Right atrium auricular region (tissue), 2 donors: ENCODE results near the gene COMP. TPM values are rescaled to one million over a fixed set of nuclear protein-coding genes. Genes with fewer than 3 reads are reported as not detected.
A peak's percentile ranks its signal among the peaks of the same experiment; 100 is the strongest.

Source experiments
- DNase-seq: peaks from one replicate; pipeline ENCODE4 v3.0.0-alpha.2; 2019; ENCODE audit warnings: low spot score
- H3K27ac ChIP-seq, 2 donors: fragments of 200-600 bp; sonication (generic); 1 replicate in 1 of 2; 2 replicates in 1 of 2; pipeline ENCODE4 v1.5.1; 2016 to 2019
- H3K27me3 ChIP-seq, 2 donors: fragments of 200-600 bp; sonication (generic); one replicate each; pipeline versions ENCODE4 v1.5.1 to v1.6.0; 2017 to 2019
- H3K36me3 ChIP-seq: fragments of 200-600 bp; sonication (generic); one replicate; pipeline ENCODE4 v1.5.1; 2016
- H3K4me1 ChIP-seq, 2 donors: fragments of 200-600 bp; sonication (generic); one replicate each; pipeline versions ENCODE4 v1.5.1 to v1.6.0; 2017 to 2019
- H3K4me3 ChIP-seq, 2 donors: fragments of 200-600 bp; sonication (generic); 1 replicate in 1 of 2; 2 replicates in 1 of 2; pipeline ENCODE4 v1.5.1; 2017 to 2019; ENCODE audit warnings: mild to moderate bottlenecking in 1 of 2, moderate library complexity in 1 of 2
- H3K9me3 ChIP-seq, 2 donors: fragments of 200-600 bp; sonication (generic); one replicate each; pipeline ENCODE4 v1.5.1; 2019
- total RNA-seq, 2 donors: library from RNA; depleted of rRNA; stranded (reverse); fragments of >200 nt; gene quantifications; one replicate each; pipeline ENCODE4 v1.1.0, GENCODE V29; 2016
- TF ChIP-seq, protein P1 (sequence below), 2 donors: fragments of 200-600 bp; sonication (generic); IDR thresholded peaks; one replicate each; pipeline ENCODE4 v1.5.1; 2019; ENCODE audit warnings: antibody characterized with exemption in 2 of 2

Gene COMP
- total RNA-seq, 2 donors from 2014 or later = 7.8 to 12.5 TPM

DNA sequence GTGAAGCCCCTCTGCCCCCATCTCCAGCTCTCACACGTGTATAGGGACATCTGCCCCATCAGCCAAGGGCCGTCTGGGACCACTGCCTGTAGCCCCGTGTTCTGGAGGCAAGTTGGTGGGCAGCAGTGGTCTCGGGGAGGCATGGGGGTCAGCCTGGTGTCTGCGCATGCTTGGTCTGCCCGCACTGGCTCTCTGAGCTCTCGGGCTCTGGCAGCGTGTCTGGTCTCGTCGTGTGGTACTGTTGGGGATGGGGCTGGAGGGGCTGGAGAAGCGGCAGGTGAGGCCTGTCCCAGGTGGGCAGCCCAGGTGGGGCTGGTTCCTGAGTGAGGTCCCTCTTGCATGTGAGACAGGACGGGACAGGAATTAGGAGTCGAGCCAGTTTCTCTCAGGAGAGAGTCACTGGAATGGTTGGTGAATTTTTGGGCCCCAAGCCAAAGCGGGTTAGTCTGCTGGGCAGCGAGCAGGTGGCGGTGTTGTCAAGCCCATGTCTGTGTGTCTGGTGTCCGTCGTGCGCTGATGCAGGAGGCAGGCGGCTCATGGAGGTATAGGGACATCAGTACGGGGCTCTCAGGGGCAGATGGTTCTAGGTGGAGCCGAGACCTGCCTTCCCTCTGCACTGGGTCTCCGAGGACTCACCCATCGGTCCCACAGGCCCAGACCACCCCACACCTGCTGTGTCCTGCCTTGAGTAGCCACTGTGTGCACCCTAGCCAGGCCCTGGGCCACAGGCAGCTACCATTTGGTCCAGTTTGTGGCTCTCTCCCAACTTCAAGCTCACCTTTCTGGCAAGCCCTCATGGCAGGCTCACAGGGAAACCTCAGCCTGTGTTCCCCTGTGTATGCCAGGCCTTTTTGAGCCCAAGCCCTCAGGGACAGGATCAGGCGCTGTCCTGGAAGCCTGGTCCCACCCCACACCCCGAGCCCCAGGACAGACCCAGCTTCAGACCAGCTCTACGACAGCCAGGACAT lies 18.2 kb downstream of the COMP start:
- no peak for DNase-seq
- TF ChIP-seq, protein P1, sequence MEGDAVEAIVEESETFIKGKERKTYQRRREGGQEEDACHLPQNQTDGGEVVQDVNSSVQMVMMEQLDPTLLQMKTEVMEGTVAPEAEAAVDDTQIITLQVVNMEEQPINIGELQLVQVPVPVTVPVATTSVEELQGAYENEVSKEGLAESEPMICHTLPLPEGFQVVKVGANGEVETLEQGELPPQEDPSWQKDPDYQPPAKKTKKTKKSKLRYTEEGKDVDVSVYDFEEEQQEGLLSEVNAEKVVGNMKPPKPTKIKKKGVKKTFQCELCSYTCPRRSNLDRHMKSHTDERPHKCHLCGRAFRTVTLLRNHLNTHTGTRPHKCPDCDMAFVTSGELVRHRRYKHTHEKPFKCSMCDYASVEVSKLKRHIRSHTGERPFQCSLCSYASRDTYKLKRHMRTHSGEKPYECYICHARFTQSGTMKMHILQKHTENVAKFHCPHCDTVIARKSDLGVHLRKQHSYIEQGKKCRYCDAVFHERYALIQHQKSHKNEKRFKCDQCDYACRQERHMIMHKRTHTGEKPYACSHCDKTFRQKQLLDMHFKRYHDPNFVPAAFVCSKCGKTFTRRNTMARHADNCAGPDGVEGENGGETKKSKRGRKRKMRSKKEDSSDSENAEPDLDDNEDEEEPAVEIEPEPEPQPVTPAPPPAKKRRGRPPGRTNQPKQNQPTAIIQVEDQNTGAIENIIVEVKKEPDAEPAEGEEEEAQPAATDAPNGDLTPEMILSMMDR (IDR thresholded peaks at IDR 0.05) = no peak
- Histone ChIP-seq H3K27ac (no peak overlapping the region), H3K36me3 (no peaks in the 10 kb centered on the region), H3K9me3 (no peaks in the 10 kb centered on the region), H3K27me3 (no peaks in the 10 kb centered on the region), H3K4me1 (peaks cover 0 to 10% of the 10 kb centered on the region in 2 donors), H3K4me3 (no peak overlapping the region)

- TF ChIP-seq, protein P1 (IDR thresholded peaks at IDR 0.05) = peak in 1 of 2 donors; percentile 16
- peaks cover 0 to 10% of the 10 kb centered on the region in 2 donors for H3K4me1 ChIP-seq
- no peaks in the 10 kb centered on the region for H3K36me3 ChIP-seq
- no peak overlapping the region for H3K4me3 ChIP-seq
- no peaks in the 10 kb centered on the region for H3K27me3 ChIP-seq
- no peak overlapping the region for H3K27ac ChIP-seq
- DNase-seq = no peak
- no peaks in the 10 kb centered on the region for H3K9me3 ChIP-seq
Observed at GRCh38 chr19:18771328-18772242, 19.5 kb downstream of the COMP start.

GRCh38 chr19:18770663-18771327 lies 20.3 kb downstream of the COMP start:
- TF ChIP-seq, protein P1 (IDR thresholded peaks at IDR 0.05) = no peak
- Histone ChIP-seq H3K27ac (no peak overlapping the region), H3K27me3 (no peaks in the 10 kb centered on the region), H3K36me3 (no peaks in the 10 kb centered on the region), H3K4me3 (no peak overlapping the region), H3K4me1 (peaks cover 0 to 10% of the 10 kb centered on the region in 2 donors), H3K9me3 (no peaks in the 10 kb centered on the region)
- no peak for DNase-seq

DNA sequence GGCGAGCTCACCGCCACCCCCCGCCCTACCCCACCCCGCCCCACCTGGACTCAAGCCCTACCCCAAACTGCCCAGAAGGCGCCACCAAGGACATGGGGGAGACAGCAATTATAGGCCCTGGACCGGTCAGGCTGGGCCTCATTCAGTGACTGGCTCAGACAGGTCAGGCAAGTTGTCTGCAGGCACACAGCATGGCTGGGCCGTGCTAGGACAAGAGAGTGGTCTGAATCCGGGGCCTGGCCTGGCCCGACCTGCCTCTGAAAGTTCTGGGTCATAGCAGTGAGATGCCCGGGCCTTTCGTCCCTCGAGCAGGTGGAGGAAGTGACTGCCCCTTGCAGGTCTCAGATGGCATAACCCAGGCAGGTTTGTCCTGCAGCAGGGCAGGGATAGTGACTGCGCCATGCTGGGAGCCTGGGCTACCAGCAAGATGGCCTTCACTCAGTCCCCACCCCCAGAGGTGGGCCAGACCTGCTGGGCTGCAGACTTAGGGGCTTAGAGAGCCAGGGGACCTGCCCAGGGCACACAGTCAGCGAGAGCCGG lies 21.0 kb downstream of the COMP start:
- Histone ChIP-seq H3K27ac (no peak overlapping the region), H3K36me3 (no peaks in the 10 kb centered on the region), H3K4me1 (peaks cover 0 to 10% of the 10 kb centered on the region in 2 donors), H3K9me3 (no peaks in the 10 kb centered on the region), H3K4me3 (no peak overlapping the region), H3K27me3 (no peaks in the 10 kb centered on the region)
- no peak for DNase-seq
- TF ChIP-seq, protein P1 (IDR thresholded peaks at IDR 0.05) = no peak
